Kidney (tissue), 14 donors: ENCODE data around the gene NKAIN2. TPM values are rescaled to one million over a fixed set of nuclear protein-coding genes. Genes with fewer than 3 reads are reported as not detected.
A peak's percentile ranks its signal among the peaks of the same experiment; 100 is the strongest.

Experiments used
- DNase-seq, 5 donors: peaks; one replicate each; pipeline ENCODE4 v3.0.0-alpha.2; 2013 to 2020
- FAIRE-seq: peaks from 2 replicates; lab custom pipeline; 2012; peaks lifted over from hg19 to GRCh38; lab: Jason Lieb, UNC
- H3K27ac ChIP-seq, 2 donors: one replicate each; pipeline ENCODE4 v1.7.0; 2013; ENCODE audit warnings: low read depth in 2 of 2, low read length in 2 of 2, inconsistent platforms in 1 of 2
- H3K27me3 ChIP-seq: one replicate; pipeline ENCODE4 v1.7.1; 2013; ENCODE audit warnings: low read length, inconsistent platforms; ENCODE audit not compliant: control insufficient read depth, insufficient read depth
- H3K36me3 ChIP-seq, 3 donors: one replicate each; pipeline versions ENCODE4 v1.7.0 to v1.7.1; 2013; ENCODE audit warnings: low read length in 3 of 3, control low read depth in 1 of 3, inconsistent platforms in 1 of 3; ENCODE audit not compliant: insufficient read depth in 3 of 3, control insufficient read depth in 2 of 3
- H3K4me1 ChIP-seq, 3 donors: one replicate each; pipeline versions ENCODE4 v1.7.0 to v1.7.1; 2013; ENCODE audit warnings: low read length in 3 of 3, inconsistent platforms in 1 of 3, low read depth in 1 of 3; ENCODE audit not compliant: control insufficient read depth in 2 of 3, insufficient read depth in 2 of 3
- H3K4me3 ChIP-seq, 3 donors: one replicate each; pipeline versions ENCODE4 v1.7.0 to v1.8.1; 2013; ENCODE audit warnings: low read length in 3 of 3, control low read depth in 1 of 3, inconsistent platforms in 1 of 3
- H3K9ac ChIP-seq, 3 donors: one replicate each; pipeline versions ENCODE4 v1.7.0 to v1.7.1; 2013; ENCODE audit warnings: low read length in 3 of 3, control low read depth in 1 of 3, inconsistent platforms in 1 of 3
- H3K9me3 ChIP-seq, 3 donors: one replicate each; pipeline versions ENCODE4 v1.7.0 to v1.7.1; 2013; ENCODE audit warnings: low read length in 3 of 3, control low read depth in 1 of 3, inconsistent platforms in 1 of 3; ENCODE audit not compliant: control insufficient read depth in 2 of 3, insufficient read depth in 1 of 3
- CTCF ChIP-seq: IDR thresholded peaks from 3 replicates; pipeline ENCODE4 v1.5.1; 2012; ENCODE audit warnings: mild to moderate bottlenecking, moderate library complexity, borderline replicate concordance; ENCODE audit not compliant: insufficient read depth; ENCODE audit errors: extremely low read depth
- intact Hi-C: fragments of 100-400 bp; cut with DNase I; formaldehyde crosslinking; loops from one replicate; pipeline ENCODE4 v1.11.1; 2022
- polyA plus RNA-seq: library from polyadenylated mRNA; stranded (reverse); fragments of 350-450 nt; fragmentation: Illumina TruSeq; extraction: RNeasy Lipid Tissue Mini Kit (QIAGEN cat#74804); gene quantifications from one replicate; pipeline ENCODE4 v1.2.3, GENCODE V29; 2014; ENCODE audit warnings: low read depth, low replicate concordance; ENCODE audit not compliant: insufficient read depth
- total RNA-seq: library from RNA; stranded (reverse); fragmentation: NEBNext Ultra II Directional; extraction: Animal tissue kit (Norgen Biotek cat#: 25700); gene quantifications from one replicate; pipeline ENCODE4 v1.2.1, GENCODE V29; 2021
- donor health status: control.
- donor health status: control.
- donor health status: control.
- donor health status: control.
- donor health status: control.
- donor health status: DM: yes; HTN: yes; CAD: no.
- donor health status: Normal renal cell carcinoma (clear cell type).

Gene NKAIN2
- total and polyA plus RNA-seq, 2 donors from 2014 or later, result 0.39 to 1.8 TPM

- H3K9me3 ChIP-seq, result no peaks in the 10 kb centered on the region
- no peak for FAIRE-seq
Measured at GRCh38 chr6:124819346-124819745, 1015.7 kb downstream of the NKAIN2 start.

GRCh38 chr6:124822204-124822613, 1018.5 kb downstream of the NKAIN2 start:
- Histone ChIP-seq H3K4me1 (no peaks in the 10 kb centered on the region), H3K9me3 (no peaks in the 10 kb centered on the region), H3K27me3 (no peaks in the 10 kb centered on the region), H3K4me3 (no peak overlapping the region), H3K9ac (no peak overlapping the region), H3K36me3 (no peaks in the 10 kb centered on the region), H3K27ac (no peak overlapping the region)
- intact Hi-C loops, result no loop called here
- DNase-seq (peak in 1 of 5 donors; percentile 34), FAIRE-seq (no peak)
- TF ChIP-seq CTCF, result no peak

More at GRCh38 chr6:124819346-124819745, 1015.7 kb downstream of the NKAIN2 start:
- H3K36me3 ChIP-seq, result no peaks in the 10 kb centered on the region
- H3K4me1 ChIP-seq, result no peaks in the 10 kb centered on the region
- no peak overlapping the region for H3K4me3 ChIP-seq
- no peak for TF ChIP-seq CTCF
- H3K9ac ChIP-seq, result no peak overlapping the region
- intact Hi-C loops, result no loop called here
- no peaks in the 10 kb centered on the region for H3K27me3 ChIP-seq
- H3K27ac ChIP-seq, result no peak overlapping the region
- no peak for DNase-seq

GRCh38 chr6:124822721-124823120, 1019.1 kb downstream of the NKAIN2 start:
- no peak overlapping the region for H3K9ac ChIP-seq
- TF ChIP-seq CTCF, result no peak
- H3K36me3 ChIP-seq, result no peaks in the 10 kb centered on the region
- intact Hi-C loops, result no loop called here
- H3K27me3 ChIP-seq, result no peaks in the 10 kb centered on the region
- H3K4me1 ChIP-seq, result no peaks in the 10 kb centered on the region
- FAIRE-seq (no peak), DNase-seq (no peak)
- H3K9me3 ChIP-seq, result no peaks in the 10 kb centered on the region
- H3K4me3 ChIP-seq, result no peak overlapping the region
- H3K27ac ChIP-seq, result no peak overlapping the region
